Neural cell (in vitro differentiated cells): Measurements from ENCODE around the gene ITGB4.
"Not testable (repeated sequence)": the region's sequence is repeated elsewhere in the genome, so short reads cannot be mapped to it uniquely, and the experiment has no call there.

Experiments
- MXI1 ChIP-seq: fragments of 450-650 bp; conservative IDR thresholded peaks from 2 replicates; pipeline ENCODE4 v1.6.1; 2014; ENCODE audit warnings: antibody characterized with exemption, mild to moderate bottlenecking; ENCODE audit not compliant: poor library complexity, severe bottlenecking
- TF ChIP-seq, protein P1 (sequence below): fragments of 450-650 bp; IDR thresholded peaks from 2 replicates; pipeline ENCODE4 v1.5.1; 2014; ENCODE audit warnings: antibody characterized with exemption, mild to moderate bottlenecking, moderate library complexity; ENCODE audit not compliant: poor library complexity, severe bottlenecking
- TF ChIP-seq, protein P2 (sequence below): IDR thresholded peaks from 2 replicates; pipeline ENCODE4 v1.6.1; 2012; ENCODE audit warnings: borderline replicate concordance

DNA sequence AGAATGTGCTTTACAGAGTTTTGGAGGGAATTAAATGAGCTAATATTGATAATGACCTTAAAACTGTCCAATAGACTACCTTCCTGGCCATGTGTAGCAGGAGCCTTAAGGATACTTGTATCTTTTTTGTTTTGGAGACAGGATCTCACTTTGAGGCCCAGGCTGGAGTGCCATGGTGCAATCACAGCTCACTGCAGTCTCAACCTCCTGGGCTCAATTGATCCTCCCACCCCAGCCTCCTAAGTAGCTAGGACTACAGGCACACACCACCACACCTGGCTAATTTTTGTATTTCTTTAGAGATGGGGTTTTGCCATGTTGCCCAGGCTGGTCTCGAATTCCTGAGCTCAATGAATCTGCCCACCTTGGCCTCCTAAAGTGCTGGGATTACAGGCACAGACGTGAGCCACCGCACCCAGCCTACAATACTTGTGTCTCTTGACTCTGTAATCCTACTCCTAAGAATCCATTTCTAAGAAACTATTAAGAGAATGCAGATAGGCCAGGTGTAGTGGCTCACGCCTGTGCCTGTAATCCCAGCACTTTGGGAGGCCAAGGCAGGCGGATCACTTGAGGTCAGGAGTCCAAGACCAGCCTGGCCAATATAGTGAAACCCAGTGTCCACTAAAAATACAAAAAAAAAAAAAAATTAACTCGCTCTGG, 38.9 kb downstream of the ITGB4 start:
- TF ChIP-seq MXI1, result not testable (repeated sequence)
- TF ChIP-seq, protein P1, sequence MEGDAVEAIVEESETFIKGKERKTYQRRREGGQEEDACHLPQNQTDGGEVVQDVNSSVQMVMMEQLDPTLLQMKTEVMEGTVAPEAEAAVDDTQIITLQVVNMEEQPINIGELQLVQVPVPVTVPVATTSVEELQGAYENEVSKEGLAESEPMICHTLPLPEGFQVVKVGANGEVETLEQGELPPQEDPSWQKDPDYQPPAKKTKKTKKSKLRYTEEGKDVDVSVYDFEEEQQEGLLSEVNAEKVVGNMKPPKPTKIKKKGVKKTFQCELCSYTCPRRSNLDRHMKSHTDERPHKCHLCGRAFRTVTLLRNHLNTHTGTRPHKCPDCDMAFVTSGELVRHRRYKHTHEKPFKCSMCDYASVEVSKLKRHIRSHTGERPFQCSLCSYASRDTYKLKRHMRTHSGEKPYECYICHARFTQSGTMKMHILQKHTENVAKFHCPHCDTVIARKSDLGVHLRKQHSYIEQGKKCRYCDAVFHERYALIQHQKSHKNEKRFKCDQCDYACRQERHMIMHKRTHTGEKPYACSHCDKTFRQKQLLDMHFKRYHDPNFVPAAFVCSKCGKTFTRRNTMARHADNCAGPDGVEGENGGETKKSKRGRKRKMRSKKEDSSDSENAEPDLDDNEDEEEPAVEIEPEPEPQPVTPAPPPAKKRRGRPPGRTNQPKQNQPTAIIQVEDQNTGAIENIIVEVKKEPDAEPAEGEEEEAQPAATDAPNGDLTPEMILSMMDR, result not testable (repeated sequence)
- TF ChIP-seq, protein P2, sequence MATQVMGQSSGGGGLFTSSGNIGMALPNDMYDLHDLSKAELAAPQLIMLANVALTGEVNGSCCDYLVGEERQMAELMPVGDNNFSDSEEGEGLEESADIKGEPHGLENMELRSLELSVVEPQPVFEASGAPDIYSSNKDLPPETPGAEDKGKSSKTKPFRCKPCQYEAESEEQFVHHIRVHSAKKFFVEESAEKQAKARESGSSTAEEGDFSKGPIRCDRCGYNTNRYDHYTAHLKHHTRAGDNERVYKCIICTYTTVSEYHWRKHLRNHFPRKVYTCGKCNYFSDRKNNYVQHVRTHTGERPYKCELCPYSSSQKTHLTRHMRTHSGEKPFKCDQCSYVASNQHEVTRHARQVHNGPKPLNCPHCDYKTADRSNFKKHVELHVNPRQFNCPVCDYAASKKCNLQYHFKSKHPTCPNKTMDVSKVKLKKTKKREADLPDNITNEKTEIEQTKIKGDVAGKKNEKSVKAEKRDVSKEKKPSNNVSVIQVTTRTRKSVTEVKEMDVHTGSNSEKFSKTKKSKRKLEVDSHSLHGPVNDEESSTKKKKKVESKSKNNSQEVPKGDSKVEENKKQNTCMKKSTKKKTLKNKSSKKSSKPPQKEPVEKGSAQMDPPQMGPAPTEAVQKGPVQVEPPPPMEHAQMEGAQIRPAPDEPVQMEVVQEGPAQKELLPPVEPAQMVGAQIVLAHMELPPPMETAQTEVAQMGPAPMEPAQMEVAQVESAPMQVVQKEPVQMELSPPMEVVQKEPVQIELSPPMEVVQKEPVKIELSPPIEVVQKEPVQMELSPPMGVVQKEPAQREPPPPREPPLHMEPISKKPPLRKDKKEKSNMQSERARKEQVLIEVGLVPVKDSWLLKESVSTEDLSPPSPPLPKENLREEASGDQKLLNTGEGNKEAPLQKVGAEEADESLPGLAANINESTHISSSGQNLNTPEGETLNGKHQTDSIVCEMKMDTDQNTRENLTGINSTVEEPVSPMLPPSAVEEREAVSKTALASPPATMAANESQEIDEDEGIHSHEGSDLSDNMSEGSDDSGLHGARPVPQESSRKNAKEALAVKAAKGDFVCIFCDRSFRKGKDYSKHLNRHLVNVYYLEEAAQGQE, result not testable (repeated sequence)
